IPS-20b (cell line): ENCODE results near the gene VPS54.
"Not testable (repeated sequence)": the region's sequence is repeated elsewhere in the genome, so short reads cannot be mapped to it uniquely, and the experiment has no call there.

ENCODE experiments used
- H3K27ac ChIP-seq: one replicate; pipeline ENCODE4 v1.5.1; 2013; ENCODE audit warnings: low read length
- H3K27me3 ChIP-seq: 2 replicates; pipeline ENCODE4 v1.6.1; 2013; ENCODE audit warnings: mild to moderate bottlenecking, low read length, inconsistent platforms; ENCODE audit not compliant: insufficient read depth
- H3K36me3 ChIP-seq: 2 replicates; pipeline ENCODE4 v1.6.1; 2013; ENCODE audit warnings: low read depth, mild to moderate bottlenecking, inconsistent platforms, low read length, moderate library complexity; ENCODE audit not compliant: insufficient read depth
- H3K4me1 ChIP-seq: 2 replicates; pipeline ENCODE4 v1.6.1; 2013; ENCODE audit warnings: mild to moderate bottlenecking, control low read depth, inconsistent platforms, low read length, moderate library complexity; ENCODE audit not compliant: insufficient read depth
- H3K4me3 ChIP-seq: 2 replicates; pipeline ENCODE4 v1.5.1; 2013; ENCODE audit warnings: mild to moderate bottlenecking, low read length, inconsistent platforms
- H3K9ac ChIP-seq: 2 replicates; pipeline ENCODE4 v1.6.1; 2013; ENCODE audit warnings: low read depth, mild to moderate bottlenecking, inconsistent platforms, low read length, moderate library complexity
- H3K9me3 ChIP-seq: 2 replicates; pipeline ENCODE4 v1.6.1; 2013; ENCODE audit warnings: mild to moderate bottlenecking, low read depth, low read length, inconsistent platforms; ENCODE audit not compliant: insufficient read depth

VPS54 gene

GRCh38 chr2:64001382-64002101, 17.7 kb downstream of the VPS54 start:
- H3K27ac ChIP-seq, result no peak overlapping the region
- H3K36me3 ChIP-seq, result no peaks in the 10 kb centered on the region
- no peaks in the 10 kb centered on the region for H3K27me3 ChIP-seq
- peaks cover 12% of the 10 kb centered on the region for H3K9me3 ChIP-seq
- no peak overlapping the region for H3K9ac ChIP-seq
- H3K4me3 ChIP-seq, result no peak overlapping the region
- H3K4me1 ChIP-seq, result no peaks in the 10 kb centered on the region

DNA sequence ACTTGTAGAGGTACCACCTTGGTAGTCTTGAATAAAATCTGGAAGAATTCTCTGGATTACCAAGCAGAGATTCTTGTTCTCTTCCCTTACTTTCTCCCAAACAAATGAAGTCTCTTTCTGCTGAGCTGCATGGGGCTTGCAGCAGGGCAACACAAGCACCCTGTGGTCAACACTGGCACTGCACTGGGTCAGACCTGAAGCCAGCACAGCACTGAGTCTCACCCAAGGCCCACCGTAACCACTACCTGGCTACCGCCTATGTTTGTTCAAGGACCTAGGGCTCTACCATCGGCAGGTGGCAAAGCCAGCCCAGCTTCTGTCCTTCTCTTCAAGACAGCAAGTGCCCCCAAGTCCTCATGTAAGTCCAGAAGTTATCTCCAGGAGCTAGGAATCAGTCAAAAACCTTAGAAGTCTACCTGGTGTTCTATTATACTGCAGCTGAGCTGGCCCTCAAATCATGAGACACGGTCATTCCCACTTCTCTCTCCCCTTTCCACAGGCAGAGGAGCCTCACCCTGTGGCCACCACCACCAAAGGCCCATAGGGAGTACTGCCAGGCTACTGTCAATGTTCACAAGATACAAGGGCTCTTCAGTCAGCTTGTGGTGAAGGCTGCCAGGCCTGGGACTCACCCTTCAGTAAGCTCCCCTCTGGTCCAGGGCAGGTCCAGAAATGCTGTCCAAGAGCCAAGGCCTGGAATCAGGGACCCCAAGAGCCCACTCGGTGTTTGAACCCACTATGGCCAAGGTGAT, 18.4 kb downstream of the VPS54 start:
- H3K4me1 ChIP-seq, result no peaks in the 10 kb centered on the region
- no peak overlapping the region for H3K4me3 ChIP-seq
- no peak overlapping the region for H3K9ac ChIP-seq
- H3K27ac ChIP-seq, result no peak overlapping the region
- no peaks in the 10 kb centered on the region for H3K36me3 ChIP-seq
- peaks cover 12% of the 10 kb centered on the region for H3K9me3 ChIP-seq
- no peaks in the 10 kb centered on the region for H3K27me3 ChIP-seq

- H3K27ac ChIP-seq, result no peak overlapping the region
- H3K4me1 ChIP-seq, result 0 out of 2 replicates have a peak, but pooled peaks cover under 1% of the 10 kb centered on the region
- H3K4me3 ChIP-seq, result no peak overlapping the region
- H3K9me3 ChIP-seq, result peaks cover 12% of the 10 kb centered on the region
- H3K36me3 ChIP-seq, result no peaks in the 10 kb centered on the region
- no peaks in the 10 kb centered on the region for H3K27me3 ChIP-seq
- H3K9ac ChIP-seq, result no peak overlapping the region
Observed at GRCh38 chr2:63999049-63999448, 20.2 kb downstream of the VPS54 start.

GRCh38 chr2:63996582-63997198, 22.5 kb downstream of the VPS54 start:
- not testable (repeated sequence) for H3K27me3 ChIP-seq, H3K9ac ChIP-seq, H3K27ac ChIP-seq, H3K4me3 ChIP-seq, H3K4me1 ChIP-seq, H3K36me3 ChIP-seq
- peaks cover 12% of the 10 kb centered on the region for H3K9me3 ChIP-seq

GRCh38 chr2:63994329-63995070, 24.7 kb downstream of the VPS54 start:
- not testable (repeated sequence) for H3K9ac ChIP-seq, H3K4me3 ChIP-seq, H3K36me3 ChIP-seq, H3K27ac ChIP-seq, H3K4me1 ChIP-seq, H3K27me3 ChIP-seq
- H3K9me3 ChIP-seq, result peaks cover 16% of the 10 kb centered on the region

DNA sequence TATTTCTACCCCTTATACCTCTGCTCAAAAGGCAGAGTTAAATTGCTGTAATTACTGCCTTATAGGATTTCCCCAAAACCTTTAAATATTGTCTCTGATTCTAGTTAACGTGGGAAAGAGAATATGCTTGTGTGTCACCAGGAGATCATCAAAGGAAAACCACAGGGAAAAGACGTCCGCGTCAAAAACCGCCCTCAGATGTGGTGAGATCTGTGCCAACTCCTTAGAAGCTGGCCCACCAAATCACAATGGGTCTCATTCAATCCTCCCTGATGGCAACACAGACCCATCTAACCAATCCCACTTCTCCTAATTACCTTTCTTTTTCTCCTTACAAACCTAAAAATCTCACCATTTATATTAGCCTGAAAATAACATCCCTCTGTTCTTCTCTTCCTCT, 25.4 kb downstream of the VPS54 start:
- Histone ChIP-seq H3K9me3 (peaks cover 22% of the 10 kb centered on the region), H3K9ac (no peak overlapping the region), H3K4me1 (0 out of 2 replicates have a peak, but pooled peaks cover 5% of the 10 kb centered on the region), H3K27me3 (no peaks in the 10 kb centered on the region), H3K36me3 (no peaks in the 10 kb centered on the region), H3K4me3 (no peak overlapping the region), H3K27ac (no peak overlapping the region)

GRCh38 chr2:63993130-63993584, 26.1 kb downstream of the VPS54 start:
- peaks cover 23% of the 10 kb centered on the region for H3K9me3 ChIP-seq
- not testable (repeated sequence) for H3K36me3 ChIP-seq, H3K4me1 ChIP-seq, H3K27ac ChIP-seq, H3K4me3 ChIP-seq, H3K27me3 ChIP-seq, H3K9ac ChIP-seq

DNA sequence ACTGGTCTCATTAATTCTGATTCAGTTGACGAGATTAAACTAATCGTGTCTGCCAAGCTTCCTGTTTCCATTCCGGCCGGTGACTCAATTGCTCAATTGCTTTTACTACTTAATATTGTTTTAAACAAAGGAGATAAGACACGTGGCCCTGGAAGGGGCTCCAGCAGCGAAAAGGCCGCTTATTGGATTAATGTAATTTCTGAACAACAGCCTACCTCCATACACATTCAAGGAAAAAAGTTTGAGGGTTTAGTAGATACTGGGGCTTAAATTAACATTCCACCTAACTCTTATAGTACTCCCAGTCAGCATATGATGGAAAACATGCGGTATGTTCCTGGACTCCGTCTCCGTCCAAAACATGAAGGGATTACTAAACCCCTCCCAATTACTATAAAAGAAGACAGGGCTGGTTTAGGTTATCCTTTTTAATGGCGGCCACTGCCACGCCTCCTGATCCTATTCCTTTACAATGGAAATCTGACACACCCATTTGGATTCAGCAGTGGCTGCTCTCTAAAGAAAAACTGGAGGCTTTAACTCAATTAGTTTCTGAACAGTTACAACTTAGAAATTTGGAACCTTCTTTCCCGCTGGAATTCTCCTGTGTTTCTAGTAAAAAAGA, 27.1 kb downstream of the VPS54 start:
- H3K9ac ChIP-seq, result no peak overlapping the region
- no peak overlapping the region for H3K4me3 ChIP-seq
- no peaks in the 10 kb centered on the region for H3K36me3 ChIP-seq
- 0 out of 2 replicates have a peak, but pooled peaks cover 5% of the 10 kb centered on the region for H3K4me1 ChIP-seq
- no peaks in the 10 kb centered on the region for H3K27me3 ChIP-seq
- H3K27ac ChIP-seq, result no peak overlapping the region
- peaks cover 15% of the 10 kb centered on the region for H3K9me3 ChIP-seq

DNA sequence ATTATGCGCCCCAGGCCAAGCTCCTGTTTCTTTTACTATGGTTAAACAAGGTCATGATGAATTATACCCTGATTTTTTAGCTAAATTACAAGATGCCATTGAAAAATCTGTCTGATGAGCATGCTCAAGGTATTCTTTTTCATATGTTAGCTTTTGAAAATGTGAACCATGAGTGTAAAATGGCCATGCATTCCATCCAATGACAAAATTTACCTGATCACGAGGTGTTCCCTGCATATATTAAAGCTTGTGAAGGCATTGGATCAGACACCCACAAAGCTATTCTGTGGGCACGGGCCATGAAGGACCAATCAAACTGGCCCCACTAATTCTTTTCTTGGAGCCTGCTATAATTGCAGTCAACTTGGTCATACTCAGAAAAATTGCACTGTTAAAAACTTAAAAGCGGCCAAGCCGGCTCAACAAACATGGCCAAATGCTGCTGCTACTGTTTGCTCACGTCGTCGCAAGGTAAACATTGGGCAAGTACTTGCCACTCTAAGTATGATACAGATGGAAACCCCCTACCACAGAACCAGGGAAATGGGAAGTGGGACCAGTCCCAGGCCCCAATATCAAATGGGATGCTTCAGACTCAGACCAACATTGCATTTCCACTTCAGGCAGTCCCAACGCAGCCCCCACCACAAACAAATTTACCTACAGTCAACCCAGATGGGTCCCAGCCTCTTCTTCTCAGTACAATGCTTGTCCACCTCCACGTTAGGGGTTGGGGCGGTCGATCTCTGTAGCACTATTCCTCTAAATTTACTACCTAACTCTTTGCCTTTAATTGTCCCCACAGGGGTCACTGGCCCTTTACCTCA, 27.8 kb downstream of the VPS54 start:
- H3K27me3 ChIP-seq, H3K27ac ChIP-seq, H3K4me3 ChIP-seq, H3K9ac ChIP-seq, H3K36me3 ChIP-seq, H3K4me1 ChIP-seq: not testable (repeated sequence)
- peaks cover 11% of the 10 kb centered on the region; the same call in 1 of the 2 replicates for H3K9me3 ChIP-seq

DNA sequence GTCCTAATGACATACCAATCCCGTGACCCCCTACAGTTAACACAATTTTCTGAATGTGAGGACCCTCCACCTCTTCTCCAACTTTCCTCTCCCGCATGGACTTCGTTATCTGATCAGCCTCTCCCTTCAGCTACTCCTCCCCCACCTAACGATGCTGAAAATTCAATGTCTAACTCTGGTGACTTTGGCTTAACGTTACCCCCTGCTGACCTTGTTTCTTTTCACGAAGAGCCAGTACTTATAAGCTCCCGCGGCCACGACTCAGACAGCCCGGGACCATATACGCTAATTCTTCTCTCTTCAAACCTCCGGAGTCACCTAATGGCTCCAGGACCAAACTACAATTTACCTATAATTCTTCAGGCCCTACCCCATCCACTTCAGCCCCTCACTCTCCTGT, 29.2 kb downstream of the VPS54 start:
- Histone ChIP-seq H3K27ac (no peak overlapping the region), H3K4me1 (0 out of 2 replicates have a peak, but pooled peaks cover 5% of the 10 kb centered on the region), H3K9me3 (peaks cover 11% of the 10 kb centered on the region; the same call in 1 of the 2 replicates), H3K4me3 (no peak overlapping the region), H3K27me3 (no peaks in the 10 kb centered on the region), H3K36me3 (no peaks in the 10 kb centered on the region), H3K9ac (no peak overlapping the region)
